HG02623 (cell line): Measurements from ENCODE around the gene NT5DC1.
A peak's percentile ranks its signal among the peaks of the same experiment; 100 is the strongest.

Experiments
- ATAC-seq: cut with Tn5 transposase; IDR thresholded peaks from one replicate; pipeline ENCODE4 v1.9.1; 2021; ENCODE audit warnings: moderate library complexity; ENCODE audit not compliant: unreplicated experiment

Gene NT5DC1

GRCh38 chr6:116229287-116229913 lies 128.7 kb downstream of the NT5DC1 start:
- ATAC-seq: no peak

DNA sequence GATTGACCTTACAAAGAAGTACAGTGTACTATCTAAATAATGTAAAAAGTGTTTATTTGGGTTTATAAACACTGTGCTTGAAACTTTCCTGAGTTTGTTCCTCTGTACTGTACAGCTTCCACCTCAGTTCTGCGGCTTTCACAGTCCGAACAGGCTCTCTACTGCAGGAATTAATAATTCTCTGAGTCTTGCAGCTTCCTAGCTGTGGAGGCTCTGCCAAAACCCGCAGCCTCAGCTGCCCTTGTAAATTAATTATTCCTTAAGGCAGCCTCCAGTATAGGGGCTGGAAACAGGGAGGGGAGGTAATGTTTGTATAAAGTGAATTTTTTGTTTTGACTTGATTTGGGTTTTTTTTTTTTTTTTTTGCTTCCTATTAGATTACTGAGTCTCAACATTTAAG lies 134.0 kb downstream of the NT5DC1 start:
- no peak for ATAC-seq

DNA sequence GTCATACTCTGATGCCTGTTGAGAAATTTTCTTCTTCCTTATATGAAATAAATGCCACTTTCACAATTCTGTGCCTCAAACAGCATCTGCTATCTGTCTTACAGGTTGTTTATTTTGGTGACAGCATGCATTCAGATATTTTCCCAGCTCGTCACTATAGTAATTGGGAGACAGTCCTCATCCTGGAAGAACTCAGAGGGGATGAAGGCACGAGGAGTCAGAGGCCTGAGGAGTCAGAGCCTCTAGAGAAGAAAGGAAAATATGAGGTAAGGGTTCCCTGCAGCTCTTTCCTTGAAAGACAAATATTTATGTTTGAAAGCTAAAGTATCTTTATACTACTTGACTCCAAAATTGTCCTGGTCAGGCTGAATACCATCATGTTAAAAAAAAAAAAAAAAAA lies 137.4 kb downstream of the NT5DC1 start:
- ATAC-seq: no peak

DNA sequence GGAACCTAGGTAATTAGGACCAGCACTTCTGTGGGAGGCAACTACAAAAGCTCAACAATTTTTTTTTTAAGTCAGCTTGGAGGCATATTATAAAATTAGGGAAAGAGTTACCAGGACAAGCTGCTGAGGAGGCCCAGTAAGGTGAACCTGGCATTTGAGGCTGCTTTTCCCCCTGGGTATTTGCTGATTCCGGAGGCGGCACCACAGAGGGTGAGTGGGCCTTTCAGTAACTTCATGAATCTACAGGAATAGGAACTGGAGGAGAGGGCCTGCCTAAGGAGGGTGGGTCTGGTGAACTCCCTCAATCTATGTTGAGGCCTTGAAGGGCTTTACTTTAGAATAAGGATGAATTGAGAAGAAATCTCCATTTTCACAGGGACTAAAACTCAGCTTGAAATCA lies 138.6 kb downstream of the NT5DC1 start:
- no peak for ATAC-seq

- no peak for ATAC-seq
Observed at GRCh38 chr6:116239856-116240255, 139.2 kb downstream of the NT5DC1 start.

DNA sequence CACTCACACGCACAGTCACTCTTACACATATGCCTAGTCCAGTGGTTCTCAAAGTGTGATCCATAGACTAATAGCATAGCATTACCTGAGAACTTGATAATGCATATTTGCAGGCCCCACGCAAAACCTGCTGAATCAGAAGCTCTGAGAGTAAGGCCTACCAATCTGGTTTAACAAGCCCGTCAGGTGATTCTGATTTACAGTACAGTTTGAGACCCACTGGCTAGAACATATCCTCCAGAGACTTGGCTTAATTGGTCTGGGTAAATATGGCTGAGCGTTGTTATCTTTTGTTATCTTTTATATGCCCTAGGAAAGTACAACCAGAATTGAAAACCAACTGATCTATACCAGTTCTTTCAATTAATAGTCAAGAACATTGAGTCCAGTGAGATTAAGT lies 143.6 kb downstream of the NT5DC1 start:
- no peak for ATAC-seq

- ATAC-seq: no peak
Observed at GRCh38 chr6:116246089-116246488, 145.4 kb downstream of the NT5DC1 start.

DNA sequence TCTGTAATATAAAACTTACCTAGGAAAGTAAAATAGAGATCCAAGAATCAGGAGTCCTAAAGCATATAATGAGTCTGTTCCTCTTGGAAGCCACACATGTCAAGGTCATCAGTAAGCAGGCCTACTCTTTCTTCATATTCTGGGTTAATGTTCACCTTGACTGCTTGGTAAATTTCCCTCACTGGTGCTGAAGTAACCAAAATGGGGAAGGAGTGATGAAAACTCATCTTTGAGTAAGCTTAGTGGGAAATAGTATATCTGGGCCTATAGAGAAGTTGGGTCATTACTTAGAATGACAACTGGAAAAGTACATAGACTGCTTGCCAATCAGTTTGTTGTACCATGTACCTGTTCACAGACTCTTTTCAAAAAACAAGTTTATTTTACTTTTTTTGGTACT lies 146.6 kb downstream of the NT5DC1 start:
- ATAC-seq: no peak

DNA sequence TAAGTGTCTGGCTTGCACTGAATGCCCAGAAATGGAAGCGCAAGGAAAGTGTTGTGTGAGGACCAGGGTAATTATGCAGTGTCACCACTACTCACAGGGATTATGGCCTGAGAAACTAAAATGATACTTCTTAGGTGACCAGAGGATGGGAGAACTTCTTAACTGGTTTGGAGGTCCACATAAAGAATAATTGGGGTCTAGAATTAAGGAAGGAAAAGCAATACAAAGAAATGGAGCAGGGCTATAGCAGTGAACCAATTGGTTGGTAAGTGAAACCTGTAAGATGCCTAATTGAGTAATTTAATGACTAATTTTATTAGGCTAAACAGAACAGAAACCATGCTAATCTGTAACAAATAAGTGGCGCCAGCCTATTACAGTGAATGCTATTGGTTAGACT lies 147.9 kb downstream of the NT5DC1 start:
- no peak for ATAC-seq

GRCh38 chr6:116251568-116252384 lies 151.1 kb downstream of the NT5DC1 start:
- no peak for ATAC-seq

- ATAC-seq: no peak
Observed at GRCh38 chr6:116253188-116253504, 152.5 kb downstream of the NT5DC1 start.

- peak; percentile 99 for ATAC-seq
Observed at GRCh38 chr6:116253505-116254296, 153.0 kb downstream of the NT5DC1 start, which contains the start of gene TSPYL4. TSS of gene TSPYL4 (minus strand) at chr6:116254075. CDS start at chr6:116254008, 67 bp downstream.

DNA sequence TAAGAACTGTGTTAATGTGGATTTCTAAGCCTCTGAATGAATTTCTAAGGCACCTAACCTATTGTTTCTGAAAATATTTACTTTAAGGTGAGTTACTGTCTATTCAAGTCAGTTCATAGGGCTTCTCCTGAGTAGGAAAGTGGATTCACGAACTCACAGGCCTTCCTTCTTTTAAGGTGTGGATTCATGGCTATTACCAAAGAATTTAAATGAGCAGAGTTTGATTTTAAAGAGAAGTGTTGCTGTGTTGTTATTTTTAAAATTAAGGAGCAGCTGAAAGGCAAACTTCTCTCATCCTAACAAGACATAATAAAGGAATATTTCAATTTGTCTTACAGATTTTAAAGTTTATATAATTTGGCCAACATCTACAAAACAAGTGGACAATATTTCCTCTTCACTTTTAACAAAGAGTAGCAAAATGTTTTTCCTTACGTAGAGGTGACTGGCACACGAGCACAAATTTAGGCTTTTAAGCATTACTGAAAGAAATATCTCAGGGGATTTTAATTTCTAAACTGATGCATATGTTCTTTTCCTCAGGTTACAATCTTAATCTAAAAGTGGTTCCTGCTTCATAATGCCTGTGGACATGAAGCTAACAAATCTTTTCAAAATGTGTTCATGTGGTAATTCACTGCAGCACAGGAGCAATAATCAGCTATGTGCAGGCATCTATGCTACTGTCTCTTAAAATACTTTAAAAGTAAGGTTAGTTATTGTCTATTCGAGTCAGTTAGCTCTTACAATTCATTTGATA lies 153.8 kb downstream of the NT5DC1 start:
- peak; percentile 23 for ATAC-seq

GRCh38 chr6:116255246-116255800 lies 154.7 kb downstream of the NT5DC1 start:
- ATAC-seq: no peak

DNA sequence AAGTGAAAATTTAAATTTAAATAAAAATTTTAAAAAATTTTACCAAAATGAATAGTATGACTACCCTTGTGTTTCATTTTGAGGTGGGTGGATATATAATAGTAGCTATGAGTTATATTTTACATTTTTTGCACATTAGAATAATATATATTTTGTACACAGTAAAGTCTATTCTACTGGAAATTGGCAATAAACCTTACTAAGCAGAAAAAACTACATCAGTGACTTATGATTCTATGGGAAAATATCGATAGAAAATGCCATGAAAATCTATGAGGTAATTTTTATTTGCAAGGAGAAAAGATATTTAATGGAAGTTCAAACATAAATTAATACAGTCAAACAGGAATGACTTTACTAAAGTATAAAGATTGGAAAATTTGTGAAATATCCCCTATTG lies 156.0 kb downstream of the NT5DC1 start:
- ATAC-seq: no peak

- no peak for ATAC-seq
Observed at GRCh38 chr6:116258520-116258919, 157.9 kb downstream of the NT5DC1 start.

GRCh38 chr6:116263353-116263752 lies 162.7 kb downstream of the NT5DC1 start:
- ATAC-seq: no peak

DNA sequence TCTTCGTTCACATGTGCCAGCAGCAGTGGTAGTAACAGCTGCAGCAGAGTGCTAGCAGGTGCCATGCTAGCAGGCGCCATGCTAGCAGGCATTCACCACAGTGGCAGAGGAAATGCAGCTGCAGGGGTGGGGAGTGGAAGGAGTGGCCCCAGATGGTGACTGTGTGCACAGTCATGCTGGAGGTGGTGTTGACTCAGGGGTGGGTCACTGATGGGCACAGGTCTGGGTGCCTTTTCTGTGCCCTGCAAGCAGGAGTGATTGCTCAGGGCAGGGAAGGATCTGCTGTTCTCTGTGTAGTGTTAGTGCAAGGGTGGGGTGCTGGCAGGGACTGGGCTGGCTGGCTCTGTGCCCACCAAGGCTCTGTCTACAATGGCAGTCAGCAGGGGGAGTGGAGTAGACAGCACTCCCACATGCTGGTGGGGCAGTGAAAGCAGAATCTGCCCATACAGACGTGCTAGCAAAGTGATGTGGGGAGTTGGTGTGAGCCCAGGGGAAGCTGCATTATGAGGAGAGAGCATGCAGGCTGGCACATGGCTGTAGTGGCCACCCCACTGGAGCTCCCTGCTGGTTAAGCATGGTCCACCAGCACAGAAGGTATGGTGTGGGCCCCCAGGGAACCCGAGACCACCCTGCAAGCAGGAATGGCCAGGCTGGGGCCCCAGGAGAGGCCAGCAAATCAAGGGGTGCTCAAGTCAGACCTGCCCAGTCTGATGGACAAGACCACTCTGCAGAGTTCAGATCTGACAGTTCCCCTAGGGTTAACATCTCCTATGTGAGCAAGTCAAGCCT lies 164.6 kb downstream of the NT5DC1 start:
- no peak for ATAC-seq

GRCh38 chr6:116266803-116267202 lies 166.2 kb downstream of the NT5DC1 start:
- no peak for ATAC-seq
